H1 (cell line): ENCODE results near the gene GAS6. TPM values are rescaled to one million over a fixed set of nuclear protein-coding genes. Genes with fewer than 3 reads are reported as not detected.

Experiments used
- CTBP2 ChIP-seq: IDR thresholded peaks from 2 replicates; pipeline ENCODE4 v1.7.0; 2011; ENCODE audit warnings: borderline replicate concordance, mild to moderate bottlenecking, moderate library complexity, mixed read lengths, low read length; ENCODE audit not compliant: insufficient read depth, insufficient read length
- KDM5A ChIP-seq: fragments of 200-600 bp; IDR thresholded peaks from 2 replicates; pipeline ENCODE4 v1.7.1; 2012; ENCODE audit warnings: mild to moderate bottlenecking, low read length, inconsistent platforms, mixed read lengths
- POLR2A ChIP-seq, 2 experiments: IDR thresholded peaks; 1 replicate in 1 of 2; 2 replicates in 1 of 2; pipeline ENCODE4 v1.6.1; 2011; ENCODE audit warnings: low read depth in 2 of 2, low read length in 2 of 2, mild to moderate bottlenecking in 2 of 2; ENCODE audit errors: control extremely low read depth in 1 of 2
- YY1 ChIP-seq: IDR thresholded peaks from 2 replicates; pipeline ENCODE4 v1.6.1; 2011; ENCODE audit warnings: low read depth, mild to moderate bottlenecking, low read length
- polyA plus RNA-seq, 7 experiments: library from polyadenylated mRNA; depleted of rRNA in 3 of 7; stranded (reverse) in 5 of 7; unstranded in 2 of 7; fragments of >200 nt in 5 of 7; fragments of 200-250 nt in 2 of 7; gene quantifications; 1 replicate in 5 of 7; 2 replicates in 1 of 7; 4 replicates in 1 of 7; pipeline versions ENCODE4 v1.2.1 to v1.2.3, GENCODE V29; 2011 to 2013; ENCODE audit warnings: missing spikeins in 2 of 7, mixed read lengths in 2 of 7
- total RNA-seq: library from RNA; stranded (reverse); fragmentation: NEBNext Ultra II Directional; extraction: Animal tissue kit (Norgen Biotek cat#: 25700); gene quantifications from 2 replicates; pipeline ENCODE4 v1.2.1, GENCODE V29; 2021
- TF ChIP-seq, protein P1 (sequence below): IDR thresholded peaks from 2 replicates; pipeline ENCODE4 v1.6.1; 2011; ENCODE audit warnings: low read length, improper control_type of control experiment

GAS6 gene
- total and polyA plus RNA-seq, 2 of the 8 experiments (the other 6 are each of a cell fraction or from before 2014, with no cell fraction given): 18.6 to 31.0 TPM

DNA sequence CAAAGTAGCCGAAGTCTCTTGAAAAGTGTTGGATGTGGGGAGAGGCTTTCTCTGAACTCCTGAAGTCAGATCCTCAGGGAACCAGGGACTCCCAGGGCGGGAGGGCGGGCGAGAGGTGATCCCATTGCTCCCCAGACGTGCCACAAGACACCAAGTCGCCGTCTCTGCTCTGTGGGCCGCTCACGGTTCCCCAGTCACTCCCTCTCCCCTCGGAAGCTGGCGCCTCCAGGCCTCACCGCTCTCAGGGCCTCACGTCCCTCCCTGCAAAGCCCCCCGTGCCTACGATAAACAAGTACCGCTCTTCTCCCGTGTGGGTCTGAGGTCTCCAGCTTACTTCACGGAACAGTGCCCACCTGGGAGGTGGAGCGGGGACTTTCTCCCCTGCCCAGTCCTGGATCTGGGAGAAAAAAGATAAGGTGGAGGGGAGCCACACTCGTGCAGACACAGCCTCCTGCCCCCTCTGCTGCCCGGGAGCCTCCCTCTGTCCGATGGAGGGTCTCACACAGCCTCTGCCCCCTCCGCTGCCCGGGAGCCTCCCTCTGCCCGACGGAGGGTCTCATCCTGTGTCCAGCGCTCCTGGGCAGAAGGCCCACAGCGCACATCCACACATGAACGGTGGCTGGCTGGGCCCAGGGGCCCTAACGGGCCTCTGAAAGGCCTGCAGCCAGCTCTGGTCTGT is 50.7 kb downstream of the GAS6 start (continued):
- TF ChIP-seq, protein P1, sequence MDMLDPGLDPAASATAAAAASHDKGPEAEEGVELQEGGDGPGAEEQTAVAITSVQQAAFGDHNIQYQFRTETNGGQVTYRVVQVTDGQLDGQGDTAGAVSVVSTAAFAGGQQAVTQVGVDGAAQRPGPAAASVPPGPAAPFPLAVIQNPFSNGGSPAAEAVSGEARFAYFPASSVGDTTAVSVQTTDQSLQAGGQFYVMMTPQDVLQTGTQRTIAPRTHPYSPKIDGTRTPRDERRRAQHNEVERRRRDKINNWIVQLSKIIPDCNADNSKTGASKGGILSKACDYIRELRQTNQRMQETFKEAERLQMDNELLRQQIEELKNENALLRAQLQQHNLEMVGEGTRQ: no peak
- no peak for TF ChIP-seq CTBP2
- TF ChIP-seq POLR2A (IDR thresholded peaks at IDR 0.05; ENCODE audit: control extremely low read depth in 1 of 2, low read depth in 2 of 2, low read length in 2 of 2): no peak
- no peak for TF ChIP-seq YY1
- no peak for TF ChIP-seq KDM5A
